ENCODE results near the gene SAA2. TPM values are rescaled to one million over a fixed set of nuclear protein-coding genes. Genes with fewer than 3 reads are reported as not detected.

Gene SAA2
- total RNA-seq, 1 donor from 2014 or later: not detected

DNA sequence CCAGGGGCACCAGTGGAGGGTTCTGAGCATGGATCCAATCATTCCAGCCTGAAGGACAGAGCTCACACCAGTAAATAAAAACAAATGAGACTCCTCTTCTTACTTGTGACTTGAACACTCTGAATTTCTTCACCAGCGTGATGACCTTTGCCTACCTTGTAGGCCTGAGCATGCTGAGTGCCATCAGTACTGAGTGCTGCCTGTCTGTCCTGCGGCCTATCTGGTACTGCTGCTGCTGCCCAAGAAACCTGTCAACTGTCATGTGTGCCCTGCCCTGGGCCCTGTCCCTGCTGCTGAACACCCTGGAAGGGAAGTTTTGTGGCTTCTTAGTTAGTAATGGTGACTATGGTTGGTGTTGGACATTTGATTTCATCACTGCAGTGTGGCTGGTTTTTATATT, 51.9 kb downstream of the SAA2 start:
- H3K4me3 ChIP-seq (ENCODE audit: low read depth, low read length): no peak overlapping the region
- no peaks in the 10 kb centered on the region for H3K36me3 ChIP-seq (ENCODE audit: control insufficient read depth, insufficient read depth, low read length)
- FAIRE-seq (no peak), DNase-seq (ENCODE audit: low read depth) (no peak)
- peaks cover 3% of the 10 kb centered on the region for H3K27me3 ChIP-seq (ENCODE audit: control insufficient read depth, insufficient read depth, low read length)
- TF ChIP-seq, protein P1, sequence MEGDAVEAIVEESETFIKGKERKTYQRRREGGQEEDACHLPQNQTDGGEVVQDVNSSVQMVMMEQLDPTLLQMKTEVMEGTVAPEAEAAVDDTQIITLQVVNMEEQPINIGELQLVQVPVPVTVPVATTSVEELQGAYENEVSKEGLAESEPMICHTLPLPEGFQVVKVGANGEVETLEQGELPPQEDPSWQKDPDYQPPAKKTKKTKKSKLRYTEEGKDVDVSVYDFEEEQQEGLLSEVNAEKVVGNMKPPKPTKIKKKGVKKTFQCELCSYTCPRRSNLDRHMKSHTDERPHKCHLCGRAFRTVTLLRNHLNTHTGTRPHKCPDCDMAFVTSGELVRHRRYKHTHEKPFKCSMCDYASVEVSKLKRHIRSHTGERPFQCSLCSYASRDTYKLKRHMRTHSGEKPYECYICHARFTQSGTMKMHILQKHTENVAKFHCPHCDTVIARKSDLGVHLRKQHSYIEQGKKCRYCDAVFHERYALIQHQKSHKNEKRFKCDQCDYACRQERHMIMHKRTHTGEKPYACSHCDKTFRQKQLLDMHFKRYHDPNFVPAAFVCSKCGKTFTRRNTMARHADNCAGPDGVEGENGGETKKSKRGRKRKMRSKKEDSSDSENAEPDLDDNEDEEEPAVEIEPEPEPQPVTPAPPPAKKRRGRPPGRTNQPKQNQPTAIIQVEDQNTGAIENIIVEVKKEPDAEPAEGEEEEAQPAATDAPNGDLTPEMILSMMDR (IDR thresholded peaks at IDR 0.05; ENCODE audit: insufficient read depth, low read length, severe bottlenecking): no peak

Other genes starting within 250 kb of the SAA2 start
- 29.2 and 31.1 TPM in 2 replicates for gene SERGEF, start 235.6 kb downstream of the SAA2 start, total RNA-seq
- under 0.01 and 0.26 TPM in 2 replicates for gene TPH1, start 202.4 kb downstream of the SAA2 start, total RNA-seq
- gene SAAL1, start 142.6 kb downstream of the SAA2 start, total RNA-seq: 10.6 and 15.8 TPM in 2 replicates
- gene MRGPRX3, start 116.1 kb downstream of the SAA2 start, total RNA-seq: 0.13 TPM in 1 of 2 replicates, not detected in the other
- gene MRGPRX4, start 75.8 kb downstream of the SAA2 start, total RNA-seq: not detected in 2 replicates
- gene SAA4, start 11.9 kb downstream of the SAA2 start, total RNA-seq: not detected in 2 replicates
- gene SAA1, start 17.6 kb upstream of the SAA2 start, total RNA-seq: 1.6 and 4.7 TPM in 2 replicates
- gene HPS5, start 73.5 kb upstream of the SAA2 start, total RNA-seq: 39.0 and 58.9 TPM in 2 replicates
- 56.3 and 79.8 TPM in 2 replicates for gene GTF2H1, start 73.9 kb upstream of the SAA2 start, total RNA-seq
- gene LDHA, start 145.9 kb upstream of the SAA2 start, total RNA-seq: 898 and 1,075 TPM in 2 replicates
- 0.26 and 1.7 TPM in 2 replicates for gene LDHC, start 163.7 kb upstream of the SAA2 start, total RNA-seq
- not detected in 2 replicates for gene LDHAL6A, start 207.2 kb upstream of the SAA2 start, total RNA-seq